ENCODE data around the gene C6orf132. TPM values are rescaled to one million over a fixed set of nuclear protein-coding genes. Genes with fewer than 3 reads are reported as not detected.
"Not testable (repeated sequence)": the region's sequence is repeated elsewhere in the genome, so short reads cannot be mapped to it uniquely, and the experiment has no call there.

Gene C6orf132
- total RNA-seq, 1 donor from 2014 or later = under 0.01 TPM

GRCh38 chr6:42163981-42164380, 21.6 kb upstream of the C6orf132 start:
- DNase-seq (ENCODE audit: low spot score in 2 of 2) (no peak), FAIRE-seq (no peak)

DNA sequence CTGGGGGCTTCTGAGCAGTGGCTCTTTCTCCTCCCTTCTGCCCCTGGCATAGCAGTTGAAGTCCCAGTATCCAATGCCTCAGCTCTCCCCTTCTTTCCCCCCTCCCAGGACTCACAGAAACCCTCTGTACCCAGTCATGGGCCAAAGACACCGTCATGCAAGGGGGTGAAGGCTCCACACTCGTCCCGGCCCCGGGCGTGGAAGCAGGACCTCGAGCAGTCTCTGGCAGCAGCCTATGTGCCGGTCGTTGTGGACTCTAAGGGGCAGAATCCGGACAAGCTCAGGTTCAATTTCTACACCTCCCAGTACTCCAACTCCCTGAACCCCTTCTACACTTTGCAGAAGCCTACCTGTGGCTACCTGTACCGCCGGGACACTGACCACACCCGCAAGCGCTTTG, 20.4 kb upstream of the C6orf132 start:
- no peak for DNase-seq (ENCODE audit: low spot score in 2 of 2)
- no peak for FAIRE-seq

DNA sequence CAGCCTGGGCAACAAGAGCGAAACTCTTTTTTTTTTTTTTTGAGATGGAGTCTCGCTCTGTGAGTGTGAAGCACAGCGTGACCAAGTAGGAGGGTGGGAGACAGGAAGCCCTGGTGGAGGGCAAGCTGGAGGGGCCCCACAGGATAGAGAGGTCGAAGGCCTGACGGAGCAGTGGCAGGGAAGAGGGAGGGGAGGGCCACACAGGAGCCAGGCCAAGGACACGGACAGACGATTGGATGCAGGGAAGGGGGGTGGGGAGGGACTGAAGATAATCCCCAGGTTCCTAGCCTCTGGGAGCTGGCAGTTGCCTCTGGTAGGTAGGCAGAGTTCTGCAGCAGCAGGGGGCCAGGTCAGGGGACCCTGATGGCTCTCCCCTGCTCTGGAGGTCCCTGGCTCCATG, 20.0 kb upstream of the C6orf132 start:
- DNase-seq (ENCODE audit: low spot score in 2 of 2) = no peak
- no peak for FAIRE-seq

GRCh38 chr6:42159431-42160024, 17.1 kb upstream of the C6orf132 start:
- FAIRE-seq (no peak), DNase-seq (ENCODE audit: low spot score in 2 of 2) (no peak)

DNA sequence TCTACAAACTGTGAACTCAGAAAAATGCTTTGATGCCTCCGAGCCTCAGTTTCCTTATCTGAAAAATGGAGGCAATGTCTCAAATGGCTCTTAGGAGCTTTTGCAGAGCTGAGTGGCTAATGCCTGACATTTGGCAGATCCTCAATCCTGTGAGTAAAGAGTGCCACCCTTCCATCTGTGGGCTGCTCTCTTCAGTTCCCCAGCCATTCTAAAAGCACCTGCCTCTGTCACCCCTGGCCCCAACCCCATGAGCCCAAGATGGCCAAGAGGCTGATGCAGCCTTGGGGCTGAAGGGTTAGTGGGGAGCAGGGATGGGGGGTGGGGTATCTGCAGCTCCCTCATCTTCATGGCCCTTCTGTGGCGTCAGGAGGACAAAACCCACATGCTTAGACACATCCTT, 16.2 kb upstream of the C6orf132 start:
- FAIRE-seq = no peak

DNA sequence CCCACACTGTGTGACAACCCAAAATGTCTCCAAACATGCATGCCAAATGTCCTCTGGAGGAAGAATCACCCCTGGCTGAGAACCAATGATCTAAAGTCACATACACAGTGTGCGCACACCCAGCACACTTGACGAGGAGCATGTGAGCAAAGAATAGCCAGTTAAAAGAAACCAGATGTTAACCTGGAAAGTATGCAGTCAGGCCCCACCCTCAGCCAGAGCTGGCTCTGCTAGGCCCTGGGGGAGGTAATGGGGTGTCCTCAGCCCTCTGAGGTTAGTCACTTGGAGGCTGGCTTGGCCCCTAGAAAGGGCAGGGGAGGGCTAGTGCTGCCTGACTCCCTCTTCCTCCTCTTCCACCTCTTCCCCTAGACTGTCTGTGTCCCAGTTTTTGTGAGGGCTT, 15.6 kb upstream of the C6orf132 start:
- DNase-seq (ENCODE audit: low spot score in 2 of 2) = no peak
- no peak for FAIRE-seq

More for the DNA sequence above, 16.2 kb upstream of the C6orf132 start:
- no peak for DNase-seq (ENCODE audit: low spot score in 2 of 2)

DNA sequence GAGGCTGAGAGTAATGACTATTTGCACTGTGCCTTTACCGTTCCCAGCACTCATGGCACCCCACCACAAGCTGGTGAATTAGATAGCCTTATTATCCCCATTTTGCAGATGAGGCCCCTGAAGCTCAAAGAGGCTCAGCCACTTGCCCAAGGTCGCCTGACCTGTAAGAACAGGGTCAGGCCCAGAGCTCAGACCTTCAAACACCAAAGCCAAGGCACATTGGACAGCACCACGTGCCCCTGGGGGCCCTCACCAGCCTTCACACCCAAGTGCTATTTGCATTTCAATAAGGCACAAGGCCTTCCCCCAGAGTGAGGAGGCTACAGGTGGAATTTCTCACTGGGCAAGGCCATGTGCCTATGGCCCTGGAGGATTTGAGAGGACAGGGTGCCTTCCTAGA, 14.2 kb upstream of the C6orf132 start:
- DNase-seq (ENCODE audit: low spot score in 2 of 2) = no peak
- no peak for FAIRE-seq

- no peak for DNase-seq (ENCODE audit: low spot score in 2 of 2)
- FAIRE-seq = no peak
Observed at GRCh38 chr6:42155293-42155692, 12.9 kb upstream of the C6orf132 start.

DNA sequence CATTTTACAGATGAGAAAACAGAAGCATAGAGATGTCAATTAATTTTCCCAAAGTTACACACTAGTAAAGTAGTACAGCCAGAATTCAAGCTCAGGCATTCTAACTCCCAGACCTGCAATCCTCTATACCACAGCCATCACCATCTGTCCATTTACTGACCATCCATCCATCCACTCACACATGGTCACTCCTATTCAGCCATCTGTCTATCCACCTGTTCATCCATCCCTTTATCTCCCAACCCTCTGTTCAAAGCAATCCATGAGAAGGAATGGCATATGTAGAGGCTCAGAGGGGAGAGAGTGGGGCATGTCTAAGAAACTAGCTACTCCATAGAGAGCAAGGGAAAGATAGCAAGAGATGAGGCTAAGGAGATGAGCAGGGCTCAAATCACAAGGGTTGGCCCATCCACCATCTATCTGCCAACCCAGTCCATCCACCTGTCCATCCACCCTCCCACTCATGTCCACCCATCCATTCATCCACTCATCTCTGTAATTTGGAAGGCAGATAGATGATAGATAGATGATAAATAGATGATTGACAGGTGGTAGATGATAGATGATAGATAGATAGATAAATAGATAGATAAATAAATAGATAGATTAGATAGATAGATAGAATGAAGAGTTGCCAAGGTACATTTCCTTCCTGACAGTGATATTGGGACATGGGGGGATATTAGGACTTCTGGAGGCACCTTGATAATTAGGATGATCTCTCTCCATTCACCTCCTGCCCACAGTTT, 12.2 kb upstream of the C6orf132 start:
- FAIRE-seq (no peak), DNase-seq (ENCODE audit: low spot score in 2 of 2) (no peak)

GRCh38 chr6:42153921-42154320, 11.5 kb upstream of the C6orf132 start:
- FAIRE-seq (no peak), DNase-seq (ENCODE audit: low spot score in 2 of 2) (no peak)

DNA sequence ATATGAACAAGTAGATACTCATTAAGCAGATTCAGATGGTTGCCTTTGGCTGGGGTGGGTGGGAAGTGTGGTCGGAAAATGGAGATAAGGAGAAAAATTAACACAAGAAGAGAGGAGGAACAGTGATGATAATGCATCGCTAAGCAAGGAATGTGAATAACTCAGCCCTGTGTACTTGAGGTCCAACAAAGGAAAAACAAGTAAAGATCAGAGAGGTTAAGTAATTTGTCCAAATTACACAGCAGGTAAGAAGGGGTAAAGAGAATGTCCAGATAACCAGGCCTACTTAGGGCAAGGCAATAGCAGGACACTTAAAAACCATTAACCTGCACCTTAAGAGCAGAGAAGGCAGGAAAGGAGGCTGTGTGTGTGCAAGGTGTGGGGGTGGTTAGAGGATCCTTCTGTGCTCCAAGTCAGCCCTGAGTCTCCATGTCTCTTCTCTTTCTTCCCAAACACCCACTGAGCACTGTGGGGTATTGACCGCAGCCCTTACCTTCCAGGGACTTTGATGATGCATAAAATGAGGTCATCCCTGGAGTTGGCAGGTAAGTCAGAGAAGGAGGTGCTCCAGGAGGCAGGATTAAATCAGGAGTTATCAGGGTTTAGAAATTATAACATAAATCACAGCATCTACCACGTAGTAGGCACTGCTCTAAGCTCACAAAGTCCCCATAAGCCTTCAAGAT, 10.3 kb upstream of the C6orf132 start:
- not testable (repeated sequence) for FAIRE-seq; DNase-seq (ENCODE audit: low spot score in 2 of 2)

GRCh38 chr6:42152024-42152423, 9.6 kb upstream of the C6orf132 start:
- FAIRE-seq = no peak
- DNase-seq (ENCODE audit: low spot score in 2 of 2) = no peak

DNA sequence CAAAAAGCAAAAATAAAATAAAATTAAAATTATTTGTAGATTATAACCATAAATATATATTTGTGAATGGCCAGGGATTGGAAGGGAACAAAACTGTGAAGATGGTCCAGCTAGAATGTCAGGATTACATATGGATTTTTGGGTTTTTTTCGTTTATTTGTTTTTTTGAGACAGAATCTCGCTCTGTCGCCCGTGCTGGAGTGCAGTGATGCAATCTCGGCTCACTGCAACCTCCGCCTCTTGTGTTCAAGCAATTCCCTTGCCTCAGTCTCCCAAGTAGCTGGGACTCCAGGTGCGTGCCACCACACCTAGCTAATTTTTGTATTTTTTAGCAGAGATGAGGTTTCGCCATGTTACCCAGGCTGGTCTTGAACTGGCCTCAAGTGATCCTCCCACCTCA, 7.8 kb upstream of the C6orf132 start:
- FAIRE-seq (no peak), DNase-seq (ENCODE audit: low spot score in 2 of 2) (no peak)

DNA sequence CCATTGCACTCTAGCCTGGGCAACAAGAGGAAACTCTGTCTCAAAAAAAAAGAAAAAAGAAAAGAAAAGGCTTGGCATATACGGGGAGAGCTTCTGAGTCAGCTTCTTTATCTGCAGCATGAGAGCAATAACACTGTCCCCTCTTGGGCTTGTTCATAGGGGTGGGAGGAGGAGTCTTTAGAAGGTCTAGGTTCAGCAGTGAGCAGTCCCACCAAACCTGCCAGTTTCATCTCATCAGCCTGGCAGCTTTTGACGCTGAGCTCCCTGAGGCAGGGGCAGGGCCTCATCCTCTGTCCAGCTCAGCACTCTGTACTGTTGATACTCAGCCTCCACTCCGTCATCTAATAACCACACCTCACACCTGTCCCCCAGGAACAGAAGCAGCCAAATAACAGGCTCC, 5.6 kb upstream of the C6orf132 start:
- DNase-seq (ENCODE audit: low spot score in 2 of 2) = no peak
- no peak for FAIRE-seq

- DNase-seq (ENCODE audit: low spot score in 2 of 2) = no peak
- FAIRE-seq = no peak
Observed at GRCh38 chr6:42147138-42147562, 4.7 kb upstream of the C6orf132 start.

DNA sequence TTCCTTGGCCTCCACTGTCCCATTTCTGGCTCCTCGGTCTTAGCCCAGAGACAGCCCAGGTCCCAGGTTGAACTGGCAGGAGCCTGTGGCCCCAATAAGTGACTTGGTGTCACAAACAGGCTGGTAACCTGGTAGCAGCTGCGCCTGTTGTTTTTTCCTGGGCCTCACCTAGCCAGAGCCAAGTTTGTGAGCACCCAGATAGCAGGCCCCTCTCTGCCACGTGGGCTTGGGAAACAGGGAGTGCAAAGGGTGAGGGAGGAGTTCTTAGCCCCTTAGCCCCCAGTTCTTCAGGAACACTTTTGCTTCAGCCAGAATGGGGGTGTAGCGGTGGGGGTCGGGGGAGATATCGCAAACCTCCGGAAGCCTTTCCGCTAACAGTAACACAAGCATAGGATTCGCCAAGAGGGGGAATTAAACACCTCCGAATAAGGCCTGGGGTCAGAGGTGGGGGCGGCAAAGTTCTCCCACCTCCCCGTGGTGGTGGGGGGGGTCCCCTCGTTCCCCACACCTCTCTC, 760 bp downstream of the C6orf132 start:
- FAIRE-seq (no peak), DNase-seq (ENCODE audit: low spot score in 2 of 2) (no peak)

DNA sequence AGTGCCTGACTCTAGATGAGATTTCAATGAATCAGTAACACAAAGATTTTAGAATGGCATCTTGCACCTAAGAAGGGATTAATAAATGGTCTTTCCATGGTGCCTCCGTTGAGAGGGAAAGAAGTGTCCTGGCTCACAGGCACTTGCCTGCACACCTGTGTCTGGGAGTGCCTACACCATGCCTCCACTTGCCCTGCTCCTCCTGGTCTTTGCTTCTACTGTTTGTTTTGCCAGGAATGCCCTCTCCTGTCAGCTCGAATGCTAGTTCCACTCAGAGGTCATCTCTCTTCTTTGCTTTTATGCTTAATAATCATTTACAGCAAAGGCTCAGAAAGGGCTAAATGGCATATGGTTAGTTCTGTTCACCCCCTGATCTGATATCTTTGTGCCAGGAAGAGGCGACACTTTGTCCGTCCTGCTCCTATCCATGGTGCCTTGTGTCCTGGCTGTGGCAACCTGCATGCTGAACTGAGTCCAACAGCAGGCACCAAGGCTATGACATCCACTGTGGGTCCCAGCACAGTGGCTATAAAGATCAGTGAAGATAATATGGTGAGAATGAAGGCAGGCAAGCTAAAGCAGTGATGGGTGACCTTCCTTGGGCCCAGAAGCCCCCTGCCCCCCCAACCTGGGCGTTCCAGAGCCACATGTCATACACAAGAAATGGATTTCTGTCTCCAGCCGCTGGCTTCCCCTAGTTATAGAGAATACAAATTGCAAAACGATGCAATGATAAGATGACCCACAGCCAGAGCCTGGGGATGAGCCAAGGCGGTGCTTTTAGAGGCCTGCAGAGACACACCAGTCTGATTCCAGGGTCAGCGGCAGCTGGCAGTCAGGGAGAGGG, 1.4 kb downstream of the C6orf132 start:
- no peak for FAIRE-seq
- no peak for DNase-seq (ENCODE audit: low spot score in 2 of 2)

- no peak for FAIRE-seq
Observed at GRCh38 chr6:42140032-42140431, 2.4 kb downstream of the C6orf132 start.

DNA sequence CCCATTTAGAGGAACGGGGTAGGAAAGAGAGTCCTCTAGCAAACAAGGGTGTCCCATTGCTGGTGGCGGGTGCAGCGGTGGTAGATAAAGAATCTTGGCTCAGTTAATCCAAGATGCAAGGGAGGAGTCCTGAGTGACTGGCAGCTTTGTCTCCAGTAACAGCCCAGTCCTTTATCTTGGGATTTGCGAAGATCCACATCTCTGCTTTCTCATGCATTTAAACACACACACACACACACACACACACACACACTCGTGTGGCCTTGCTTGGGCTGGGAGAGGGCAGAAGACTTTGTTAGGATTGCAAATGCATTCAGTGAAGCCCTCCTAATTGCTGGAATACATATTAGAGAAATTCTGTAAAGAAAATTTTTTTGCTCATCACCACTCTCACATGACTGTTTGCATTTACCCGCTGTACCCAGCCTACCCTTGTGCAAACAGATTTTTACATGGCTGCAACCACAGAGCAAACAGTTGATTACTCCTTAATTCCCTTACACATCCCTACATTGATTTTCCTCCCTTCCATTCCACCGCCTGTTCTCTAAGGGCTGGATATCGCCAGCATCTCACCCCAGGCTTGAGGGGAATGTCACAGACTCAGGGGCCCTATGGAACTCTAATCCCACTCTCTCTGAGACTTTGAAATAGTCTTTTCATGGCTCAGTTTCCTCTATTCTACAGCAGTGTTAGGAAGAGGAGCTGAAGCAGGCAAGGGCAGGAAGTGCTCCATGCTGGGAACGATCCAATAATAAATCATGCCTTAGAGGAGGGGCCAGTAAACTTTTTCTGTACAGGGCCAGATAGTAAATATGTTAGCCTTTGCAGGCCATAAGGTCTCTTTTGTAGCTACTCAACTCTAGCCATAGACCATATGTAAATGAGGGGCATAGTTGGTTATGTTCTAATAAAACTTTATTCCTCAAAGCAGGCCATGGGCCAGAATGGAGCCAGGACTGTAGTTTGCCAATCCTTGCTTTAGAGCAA, 3.5 kb downstream of the C6orf132 start:
- no peak for DNase-seq (ENCODE audit: low spot score in 2 of 2)
- FAIRE-seq = no peak

More at GRCh38 chr6:42140032-42140431, 2.4 kb downstream of the C6orf132 start:
- DNase-seq (ENCODE audit: low spot score in 2 of 2) = no peak

Data from frontal cortex (tissue), 4 donors.